Left lobe of liver (tissue), 2 donors: ENCODE measurements around the gene KIR3DL3. TPM values are rescaled to one million over a fixed set of nuclear protein-coding genes. Genes with fewer than 3 reads are reported as not detected.
"Not testable (repeated sequence)": the region's sequence is repeated elsewhere in the genome, so short reads cannot be mapped to it uniquely, and the experiment has no call there.

Source experiments
- ATAC-seq: fragments of 200-7000 bp; cut with Tn5 transposase; one replicate; pipeline ENCODE4 v1.9.1; 2020; ENCODE audit warnings: mild to moderate bottlenecking, moderate library complexity
- DNase-seq: peaks from one replicate; pipeline ENCODE4 v3.0.0-alpha.2; 2020; ENCODE audit warnings: low spot score
- total RNA-seq: library from RNA; stranded (reverse); gene quantifications from one replicate; pipeline ENCODE4 v1.2.1, GENCODE V29; 2021
- donor health status: DM: no; HTN: no; CAD: no; lungs with moderate emphysema.
- donor health status: DM: no; HTN: yes; CAD: no.

KIR3DL3 gene
- total RNA-seq, 1 donor from 2014 or later, result not detected

GRCh38 chr19:54729416-54730188 is 5.4 kb downstream of the KIR3DL3 start:
- no peak for ATAC-seq
- no peak for DNase-seq

GRCh38 chr19:54731191-54731590 is 6.9 kb downstream of the KIR3DL3 start:
- ATAC-seq (no peak), DNase-seq (no peak)

- not testable (repeated sequence) for DNase-seq
Observed at GRCh38 chr19:54738306-54738705, 14.1 kb downstream of the KIR3DL3 start, which contains the start of gene KIR2DL3. Gene KIR2DL3 (plus strand): TSS chr19:54738513. CDS start chr19:54738546, 33 bp downstream.

GRCh38 chr19:54738715-54739114 is 14.5 kb downstream of the KIR3DL3 start:
- DNase-seq, result no peak
- no peak for ATAC-seq

More at GRCh38 chr19:54738306-54738705, 14.1 kb downstream of the KIR3DL3 start, which contains the start of gene KIR2DL3:
- ATAC-seq, result not testable (repeated sequence)

- DNase-seq, result no peak
- ATAC-seq, result no peak
Observed at GRCh38 chr19:54739587-54740497, 15.6 kb downstream of the KIR3DL3 start.

GRCh38 chr19:54741950-54742349 is 17.7 kb downstream of the KIR3DL3 start:
- not testable (repeated sequence) for ATAC-seq, DNase-seq

GRCh38 chr19:54744080-54744479 is 19.8 kb downstream of the KIR3DL3 start:
- not testable (repeated sequence) for DNase-seq, ATAC-seq

- DNase-seq, result peak; percentile 50
- not testable (repeated sequence) for ATAC-seq
Observed at GRCh38 chr19:54747614-54748322, 23.5 kb downstream of the KIR3DL3 start.

GRCh38 chr19:54750276-54750675 is 26.0 kb downstream of the KIR3DL3 start:
- not testable (repeated sequence) for DNase-seq, ATAC-seq

- not testable (repeated sequence) for DNase-seq, ATAC-seq
Observed at GRCh38 chr19:54756204-54757110, 32.2 kb downstream of the KIR3DL3 start.

- DNase-seq, ATAC-seq: not testable (repeated sequence)
Observed at GRCh38 chr19:54758577-54758976, 34.3 kb downstream of the KIR3DL3 start.

- not testable (repeated sequence) for ATAC-seq, DNase-seq
Observed at GRCh38 chr19:54764219-54764618, 40.0 kb downstream of the KIR3DL3 start.

- not testable (repeated sequence) for ATAC-seq, DNase-seq
Observed at GRCh38 chr19:54766464-54766863, 42.2 kb downstream of the KIR3DL3 start.

- not testable (repeated sequence) for DNase-seq, ATAC-seq
Observed at GRCh38 chr19:54769646-54770045, 45.4 kb downstream of the KIR3DL3 start, which contains the start of gene KIR2DL1. Gene KIR2DL1 (plus strand): TSS chr19:54769793. CDS start chr19:54769851, 58 bp downstream.

GRCh38 chr19:54770511-54770910 is 46.3 kb downstream of the KIR3DL3 start:
- DNase-seq, result peak; percentile 22
- ATAC-seq, result not testable (repeated sequence)

- peak; percentile 33 for DNase-seq
- ATAC-seq, result not testable (repeated sequence)
Observed at GRCh38 chr19:54771018-54771960, 47.0 kb downstream of the KIR3DL3 start.

- peak; percentile 21 for DNase-seq
- ATAC-seq, result not testable (repeated sequence)
Observed at GRCh38 chr19:54772666-54773065, 48.4 kb downstream of the KIR3DL3 start.
